ENCODE measurements around the gene TNFAIP8L2. TPM values are rescaled to one million over a fixed set of nuclear protein-coding genes. Genes with fewer than 3 reads are reported as not detected.

The TNFAIP8L2 gene
- total RNA-seq, 1 donor from 2014 or later, result 0.13 TPM

- DNase-seq (ENCODE audit: low read depth in 2 of 2), result no peak
Observed at GRCh38 chr1:151145304-151146071, 11.0 kb upstream of the TNFAIP8L2 start.

- no peak for DNase-seq (ENCODE audit: low read depth in 2 of 2)
Observed at GRCh38 chr1:151146072-151146411, 10.4 kb upstream of the TNFAIP8L2 start.

GRCh38 chr1:151146412-151147131 is 9.9 kb upstream of the TNFAIP8L2 start, which contains the start of gene SEMA6C:
Gene SEMA6C, minus strand, starts transcription at chr1:151146631. Its CDS starts 4,010 bp downstream, at chr1:151142621.
- peak; percentile 73 to 94 for DNase-seq (ENCODE audit: low read depth in 2 of 2)

GRCh38 chr1:151147132-151147503 is 9.3 kb upstream of the TNFAIP8L2 start:
- peak in 1 of 2 donors; percentile 32 for DNase-seq (ENCODE audit: low read depth in 2 of 2)

GRCh38 chr1:151147665-151148064 is 8.8 kb upstream of the TNFAIP8L2 start:
- no peak for DNase-seq (ENCODE audit: low read depth in 2 of 2)

- DNase-seq (ENCODE audit: low read depth in 2 of 2), result no peak
Observed at GRCh38 chr1:151157067-151157531, 650 bp downstream of the TNFAIP8L2 start.

- no peak for DNase-seq (ENCODE audit: low read depth in 2 of 2)
Observed at GRCh38 chr1:151158326-151158725, 1.9 kb downstream of the TNFAIP8L2 start.

GRCh38 chr1:151158751-151159251 is 2.4 kb downstream of the TNFAIP8L2 start:
- DNase-seq (ENCODE audit: low read depth in 2 of 2), result peak in 1 of 2 donors; percentile 30

GRCh38 chr1:151159373-151159772 is 2.9 kb downstream of the TNFAIP8L2 start:
- no peak for DNase-seq (ENCODE audit: low read depth in 2 of 2)

GRCh38 chr1:151164732-151165280 is 8.4 kb downstream of the TNFAIP8L2 start:
- no peak for DNase-seq (ENCODE audit: low read depth in 2 of 2)

- DNase-seq (ENCODE audit: low read depth in 2 of 2), result peak in 1 of 2 donors; percentile 56
Observed at GRCh38 chr1:151165281-151165737, 8.9 kb downstream of the TNFAIP8L2 start.

GRCh38 chr1:151165738-151166504 is 9.5 kb downstream of the TNFAIP8L2 start, which contains the start of the genes LYSMD1 and SCNM1:
Gene LYSMD1, minus strand, starts transcription at chr1:151165902. Its CDS starts 644 bp downstream, at chr1:151165258.
Gene SCNM1, plus strand, starts transcription at chr1:151166144. Its CDS starts 9 bp downstream, at chr1:151166153.
- DNase-seq (ENCODE audit: low read depth in 2 of 2), result peak; percentile 95 to 99

GRCh38 chr1:151166505-151166956 is 10.1 kb downstream of the TNFAIP8L2 start:
- DNase-seq (ENCODE audit: low read depth in 2 of 2), result peak in 1 of 2 donors; percentile 35

GRCh38 chr1:151167116-151167515 is 10.7 kb downstream of the TNFAIP8L2 start:
- no peak for DNase-seq (ENCODE audit: low read depth in 2 of 2)

- no peak for DNase-seq (ENCODE audit: low read depth in 2 of 2)
Observed at GRCh38 chr1:151171190-151171589, 14.7 kb downstream of the TNFAIP8L2 start.

- peak in 1 of 2 donors; percentile 39 for DNase-seq (ENCODE audit: low read depth in 2 of 2)
Observed at GRCh38 chr1:151175041-151175741, 18.7 kb downstream of the TNFAIP8L2 start.

GRCh38 chr1:151175863-151176262 is 19.4 kb downstream of the TNFAIP8L2 start, which contains the start of gene TMOD4:
Gene TMOD4, minus strand, starts transcription at chr1:151175981. Its CDS starts 1,106 bp downstream, at chr1:151174875.
- DNase-seq (ENCODE audit: low read depth in 2 of 2), result peak in 1 of 2 donors; percentile 45

- DNase-seq (ENCODE audit: low read depth in 2 of 2), result no peak
Observed at GRCh38 chr1:151176514-151177045, 20.1 kb downstream of the TNFAIP8L2 start.

- no peak for DNase-seq (ENCODE audit: low read depth in 2 of 2)
Observed at GRCh38 chr1:151184211-151184610, 27.8 kb downstream of the TNFAIP8L2 start.

GRCh38 chr1:151187205-151187604 is 30.8 kb downstream of the TNFAIP8L2 start:
- no peak for DNase-seq (ENCODE audit: low read depth in 2 of 2)
